ENCODE data around the gene ADPGK. TPM values are rescaled to one million over a fixed set of nuclear protein-coding genes. Genes with fewer than 3 reads are reported as not detected.

Gene ADPGK
- total RNA-seq, 1 experiment from 2014 or later: 54.8 TPM

DNA sequence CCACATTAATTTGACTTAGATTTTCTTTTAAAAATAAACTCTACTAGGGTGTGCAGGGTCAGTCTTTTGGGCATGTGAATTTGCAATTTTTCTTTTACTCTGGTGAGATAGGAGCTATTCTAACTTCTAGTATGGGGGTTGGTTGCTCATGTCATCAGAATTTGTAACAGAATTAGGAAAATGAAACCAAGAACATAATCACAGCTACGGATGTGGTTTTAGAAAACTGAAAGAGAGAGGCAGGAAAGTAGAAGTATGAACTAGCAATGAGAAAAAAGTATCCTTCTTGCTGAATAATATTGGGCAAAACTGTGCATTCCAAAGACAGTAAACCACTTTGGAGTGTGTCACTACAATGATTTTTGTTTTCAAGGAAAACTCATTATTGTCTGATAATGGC, 43.3 kb downstream of the ADPGK start:
- H4K91ac ChIP-seq (ENCODE audit: insufficient read length, low read depth, low read length): no peak overlapping the region
- no CpG with 5 or more reads among the region's 1 CpG for WGBS (ENCODE audit: extremely low coverage, insufficient read length, low lambda C conversion rate)

More for the DNA sequence above, 43.3 kb downstream of the ADPGK start:
- Histone ChIP-seq H3K9ac (ENCODE audit: extremely low read depth, insufficient read length, low read length) (no peak overlapping the region), H3K27ac (ENCODE audit: insufficient read length, low read depth, low read length) (no peak overlapping the region), H3K14ac (ENCODE audit: insufficient read depth, low read length) (no peak overlapping the region), H2BK120ac (ENCODE audit: low read depth, low read length, poor library complexity, severe bottlenecking) (no peak overlapping the region), H4K8ac (replicated peaks; ENCODE audit: insufficient read length, low read depth, low read length) (no peak overlapping the region), H3K27me3 (ENCODE audit: insufficient read depth, low read length) (no peaks in the 10 kb centered on the region), H2AFZ (ENCODE audit: low read length) (no peak overlapping the region), H2BK20ac (ENCODE audit: low read depth, low read length, poor library complexity, severe bottlenecking) (no peak overlapping the region), H4K5ac (ENCODE audit: insufficient read length, low read depth, low read length) (no peak overlapping the region), H2AK5ac (ENCODE audit: insufficient read length, low read length) (no peak overlapping the region), H2BK12ac (ENCODE audit: insufficient read length, low read depth, low read length) (no peak overlapping the region), H3K4me1 (ENCODE audit: insufficient read depth, low read length) (no peaks in the 10 kb centered on the region), H3K56ac (ENCODE audit: insufficient read length, low read depth, low read length) (no peak overlapping the region), H3K4ac (ENCODE audit: low read depth, low read length) (no peak overlapping the region), H2BK15ac (ENCODE audit: low read depth, low read length) (no peak overlapping the region), H3K79me1 (ENCODE audit: insufficient read depth, low read depth, low read length, poor library complexity, severe bottlenecking) (no peaks in the 10 kb centered on the region), H3T11ph (ENCODE audit: low read length) (no peak overlapping the region), H3K79me2 (ENCODE audit: insufficient read depth, low read length) (no peaks in the 10 kb centered on the region), H3K23ac (ENCODE audit: insufficient read length, low read depth, low read length) (no peak overlapping the region), H3K18ac (ENCODE audit: insufficient read length, low read depth, low read length) (no peak overlapping the region), H3K9me3 (ENCODE audit: control insufficient read depth, low read depth, low read length) (no peaks in the 10 kb centered on the region), H3K4me2 (ENCODE audit: insufficient read depth, insufficient read length, low read length) (no peak overlapping the region), H3K23me2 (ENCODE audit: insufficient read length, low read depth, low read length, poor library complexity, severe bottlenecking) (no peaks in the 10 kb centered on the region), H2BK5ac (ENCODE audit: insufficient read length, low read length) (no peak overlapping the region), H4K20me1 (ENCODE audit: control insufficient read depth, insufficient read depth, insufficient read length) (no peaks in the 10 kb centered on the region)
- Mint-ChIP-seq H3K9me3 (peaks cover 5 to 27% of the 10 kb centered on the region in 2 experiments; a peak in 3 of 5 replicates), H3K4me1 (no peaks in the 10 kb centered on the region), H3K4me3 (no peak overlapping the region), H3K27ac (no peak overlapping the region), H3K27me3 (ENCODE audit: low read depth) (no peaks in the 10 kb centered on the region), H3K36me3 (ENCODE audit: insufficient read depth in 1 of 3, low read depth in 3 of 3) (peaks cover 47 to 67% (median 54%) of the 10 kb centered on the region in 3 experiments)
- TF ChIP-seq, protein P1, sequence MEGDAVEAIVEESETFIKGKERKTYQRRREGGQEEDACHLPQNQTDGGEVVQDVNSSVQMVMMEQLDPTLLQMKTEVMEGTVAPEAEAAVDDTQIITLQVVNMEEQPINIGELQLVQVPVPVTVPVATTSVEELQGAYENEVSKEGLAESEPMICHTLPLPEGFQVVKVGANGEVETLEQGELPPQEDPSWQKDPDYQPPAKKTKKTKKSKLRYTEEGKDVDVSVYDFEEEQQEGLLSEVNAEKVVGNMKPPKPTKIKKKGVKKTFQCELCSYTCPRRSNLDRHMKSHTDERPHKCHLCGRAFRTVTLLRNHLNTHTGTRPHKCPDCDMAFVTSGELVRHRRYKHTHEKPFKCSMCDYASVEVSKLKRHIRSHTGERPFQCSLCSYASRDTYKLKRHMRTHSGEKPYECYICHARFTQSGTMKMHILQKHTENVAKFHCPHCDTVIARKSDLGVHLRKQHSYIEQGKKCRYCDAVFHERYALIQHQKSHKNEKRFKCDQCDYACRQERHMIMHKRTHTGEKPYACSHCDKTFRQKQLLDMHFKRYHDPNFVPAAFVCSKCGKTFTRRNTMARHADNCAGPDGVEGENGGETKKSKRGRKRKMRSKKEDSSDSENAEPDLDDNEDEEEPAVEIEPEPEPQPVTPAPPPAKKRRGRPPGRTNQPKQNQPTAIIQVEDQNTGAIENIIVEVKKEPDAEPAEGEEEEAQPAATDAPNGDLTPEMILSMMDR (conservative IDR thresholded peaks at IDR 0.05): no peak
- no peak for DNase-seq
